HEK293T (cell line): ENCODE measurements around the gene PAQR4.

Experiments
- CTCF ChIA-PET: fragments of 350-600 bp; formaldehyde crosslinking; extraction: SDS; loops from one replicate; lab custom pipeline; 2021; ENCODE audit warnings: antibody characterized with exemption, inconsistent platforms; lab: Yijun Ruan, JAX
- POLR2A ChIA-PET: fragments of 350-600 bp; formaldehyde crosslinking; extraction: SDS; loops from one replicate; lab custom pipeline; 2020; ENCODE audit warnings: antibody characterized with exemption, inconsistent platforms; lab: Yijun Ruan, JAX
- DNase-seq: peaks from one replicate; pipeline ENCODE4 v3.0.0; 2012; ENCODE audit warnings: mixed read lengths; ENCODE audit errors: extremely low spot score
- ARNT ChIP-seq: fragments of 450-650 bp; IDR thresholded peaks from 2 replicates; pipeline ENCODE4 v1.6.1; 2017; ENCODE audit warnings: mild to moderate bottlenecking
- BHLHE40 ChIP-seq: fragments of 450-650 bp; IDR thresholded peaks from 2 replicates; pipeline ENCODE4 v1.6.1; 2016; ENCODE audit warnings: mild to moderate bottlenecking, moderate library complexity, borderline replicate concordance
- CTBP1 ChIP-seq: fragments of 450-650 bp; IDR thresholded peaks from 2 replicates; pipeline ENCODE4 v1.6.1; 2016; ENCODE audit warnings: borderline replicate concordance
- ELF4 ChIP-seq: fragments of 450-650 bp; IDR thresholded peaks from 2 replicates; pipeline ENCODE4 v1.6.1; 2017; ENCODE audit warnings: antibody characterized with exemption
- FOXA1 ChIP-seq: fragments of 450-650 bp; IDR thresholded peaks from 2 replicates; pipeline ENCODE4 v1.6.1; 2016; ENCODE audit warnings: mild to moderate bottlenecking
- FOXK2 ChIP-seq: fragments of 450-650 bp; IDR thresholded peaks from 2 replicates; pipeline ENCODE4 v1.6.1; 2016; ENCODE audit warnings: mild to moderate bottlenecking
- FOXM1 ChIP-seq: fragments of 450-650 bp; IDR thresholded peaks from 2 replicates; pipeline ENCODE4 v1.6.1; 2017; ENCODE audit warnings: mild to moderate bottlenecking, borderline replicate concordance
- HDGF ChIP-seq: fragments of 450-650 bp; IDR thresholded peaks from 2 replicates; pipeline ENCODE4 v1.6.1; 2017; ENCODE audit warnings: antibody characterized with exemption, borderline replicate concordance
- L3MBTL2 ChIP-seq: fragments of 450-650 bp; conservative IDR thresholded peaks from 2 replicates; pipeline ENCODE4 v1.6.1; 2016; ENCODE audit warnings: mild to moderate bottlenecking
- LEF1 ChIP-seq: fragments of 450-650 bp; IDR thresholded peaks from 2 replicates; pipeline ENCODE4 v1.6.1; 2017; ENCODE audit warnings: mild to moderate bottlenecking, borderline replicate concordance
- NFRKB ChIP-seq: fragments of 450-650 bp; IDR thresholded peaks from 2 replicates; pipeline ENCODE4 v1.6.1; 2016; ENCODE audit warnings: mild to moderate bottlenecking, moderate library complexity
- PKNOX1 ChIP-seq: fragments of 450-650 bp; IDR thresholded peaks from 2 replicates; pipeline ENCODE4 v1.6.1; 2016
- SP1 ChIP-seq: fragments of 450-650 bp; IDR thresholded peaks from 2 replicates; pipeline ENCODE4 v1.6.1; 2017
- SUZ12 ChIP-seq: fragments of 450-650 bp; IDR thresholded peaks from 2 replicates; pipeline ENCODE4 v1.6.1; 2016; ENCODE audit warnings: mild to moderate bottlenecking
- TARDBP ChIP-seq: fragments of 450-650 bp; IDR thresholded peaks from 2 replicates; pipeline ENCODE4 v1.6.1; 2016
- ZNF384 ChIP-seq: fragments of 450-650 bp; IDR thresholded peaks from 2 replicates; pipeline ENCODE4 v1.6.1; 2016

PAQR4 gene

GRCh38 chr16:3013998-3014690 is 45.0 kb downstream of the PAQR4 start:
- TF ChIP-seq FOXM1 = no peak
- no peak for TF ChIP-seq ZNF384
- TF ChIP-seq ELF4 = no peak
- TF ChIP-seq CTBP1 = no peak
- no peak for TF ChIP-seq ARNT
- TF ChIP-seq BHLHE40 = no peak
- no peak for TF ChIP-seq PKNOX1
- no peak for TF ChIP-seq SP1
- no peak for DNase-seq
- POLR2A ChIA-PET = interaction anchor here (0.7 kb wide), 1 partner anchor 31 kb away, joined by 3 read pairs; no protein-coding TSS in a partner anchor
- CTCF ChIA-PET = interaction anchor here (0.8 kb wide), 1 partner anchor 17 kb away, joined by 3 read pairs; no protein-coding TSS in a partner anchor

- ChIA-PET CTCF (no interaction called here), POLR2A (no interaction called here)
- TF ChIP-seq ARNT (no peak), BHLHE40 (no peak), FOXA1 (no peak), FOXK2 (no peak), CTBP1 (no peak), FOXM1 (no peak), SP1 (no peak), L3MBTL2 (no peak), SUZ12 (no peak), ELF4 (no peak), PKNOX1 (no peak), NFRKB (no peak)
- DNase-seq = no peak
Measured at GRCh38 chr16:3014971-3015370, 45.8 kb downstream of the PAQR4 start.

- CTCF ChIA-PET = no interaction called here
- POLR2A ChIA-PET = no interaction called here
Measured at GRCh38 chr16:3015865-3016521, 46.8 kb downstream of the PAQR4 start.

GRCh38 chr16:3017344-3017743 is 48.2 kb downstream of the PAQR4 start:
- DNase-seq = no peak
- TF ChIP-seq TARDBP (no peak), PKNOX1 (no peak), NFRKB (no peak), L3MBTL2 (no peak), BHLHE40 (no peak), HDGF (no peak), FOXA1 (no peak), ZNF384 (no peak)
- POLR2A ChIA-PET = no interaction called here
- CTCF ChIA-PET = no interaction called here

More at GRCh38 chr16:3015865-3016521, 46.8 kb downstream of the PAQR4 start:
- no peak for DNase-seq
- TF ChIP-seq SP1 = no peak
- TF ChIP-seq FOXA1 = no peak
- TF ChIP-seq ELF4 = no peak
- TF ChIP-seq CTBP1 = no peak
- TF ChIP-seq ZNF384 = no peak
- TF ChIP-seq SUZ12 = no peak
- no peak for TF ChIP-seq ARNT
- no peak for TF ChIP-seq HDGF
- no peak for TF ChIP-seq TARDBP
- no peak for TF ChIP-seq FOXM1
- no peak for TF ChIP-seq PKNOX1
- no peak for TF ChIP-seq FOXK2
- no peak for TF ChIP-seq LEF1
- TF ChIP-seq L3MBTL2 = no peak
- no peak for TF ChIP-seq NFRKB
- no peak for TF ChIP-seq BHLHE40

DNA sequence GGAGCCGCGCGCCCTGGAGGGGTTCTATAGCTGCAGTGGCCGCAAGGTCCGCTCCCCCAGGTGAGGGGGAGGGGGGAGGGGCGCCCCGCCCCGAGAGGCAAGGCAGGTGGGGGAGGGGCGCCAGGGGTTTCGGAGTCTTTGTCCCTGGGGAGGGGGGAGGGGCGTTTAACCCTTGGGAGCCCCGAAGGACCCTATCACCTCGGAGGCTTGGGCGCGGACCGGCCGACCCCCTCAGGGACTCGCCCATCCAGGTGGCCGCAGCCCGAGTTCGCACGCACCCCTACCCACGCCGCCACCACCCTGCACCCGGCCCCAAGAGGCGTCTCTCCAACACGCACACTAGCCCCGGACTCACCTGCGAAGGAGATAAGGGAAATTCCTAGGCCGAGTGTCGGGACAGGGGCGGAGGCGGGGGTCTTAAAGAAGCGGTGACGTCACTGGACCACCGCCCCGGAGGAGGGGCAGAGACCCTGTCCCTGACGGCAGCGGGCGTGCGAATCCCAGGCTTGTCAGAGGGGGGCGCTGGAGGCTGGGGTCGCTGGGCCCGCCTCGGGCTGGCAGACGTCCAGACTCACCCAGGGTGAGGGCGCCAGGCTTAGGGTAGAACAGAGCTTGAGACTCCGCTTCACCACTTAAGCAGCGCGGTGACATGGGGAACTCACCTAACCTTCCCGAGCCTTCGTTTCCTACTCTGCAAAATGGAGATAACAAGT is 48.8 kb downstream of the PAQR4 start, which contains the start of gene CLDN6:
TSS of gene CLDN6 (minus strand) at position 390 of the 713 bp plus-strand sequence. CDS start 2,162 bp downstream, outside the sequence.
- DNase-seq = peak; percentile 73
- ChIA-PET POLR2A (interaction anchor here (1.0 to 7.2 kb wide), 8 partner anchors 8 to 117 kb away, joined by 3 to 60 read pairs (median 9); partner anchors contain the start of genes ZNF205 and ZNF213), CTCF (interaction anchor here (0.5 to 1.2 kb wide), 17 partner anchors 8 to 114 kb away, joined by 3 to 13 read pairs (median 4); partner anchors contain the start of gene PKMYT1)
- TF ChIP-seq LEF1 (no peak), SUZ12 (no peak), ARNT (no peak), ZNF384 (no peak), ELF4 (no peak), L3MBTL2 (no peak), CTBP1 (no peak), NFRKB (no peak), FOXK2 (no peak), FOXA1 (no peak), TARDBP (no peak), FOXM1 (no peak), HDGF (no peak), BHLHE40 (no peak), PKNOX1 (no peak), SP1 (no peak)
